HG03575 (cell line): ENCODE results near the gene EDDM3A.
"Not testable (repeated sequence)": the region's sequence is repeated elsewhere in the genome, so short reads cannot be mapped to it uniquely, and the experiment has no call there.

Experiments
- ATAC-seq: cut with Tn5 transposase; IDR thresholded peaks from one replicate; pipeline ENCODE4 v1.9.1; 2021; ENCODE audit not compliant: unreplicated experiment, insufficient number of reproducible peaks, low FRiP score; ENCODE audit errors: extremely low read depth

The EDDM3A gene, protein sequence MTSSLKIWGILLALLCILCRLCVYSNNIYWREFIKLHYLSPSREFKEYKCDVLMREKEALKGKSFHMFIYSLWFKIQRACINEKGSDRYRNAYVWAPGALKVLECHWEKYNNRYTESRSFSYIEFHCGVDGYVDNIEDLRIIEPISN

GRCh38 chr14:20745571-20746358 is at the start of gene EDDM3A:
TSS of gene EDDM3A (plus strand) at chr14:20745887. CDS start at chr14:20747581, 1,694 bp downstream.
- ATAC-seq, result no peak

- ATAC-seq, result no peak
Observed at GRCh38 chr14:20696764-20697163, 48.9 kb upstream of the EDDM3A start.

- ATAC-seq, result no peak
Observed at GRCh38 chr14:20697273-20698017, 48.2 kb upstream of the EDDM3A start.

DNA sequence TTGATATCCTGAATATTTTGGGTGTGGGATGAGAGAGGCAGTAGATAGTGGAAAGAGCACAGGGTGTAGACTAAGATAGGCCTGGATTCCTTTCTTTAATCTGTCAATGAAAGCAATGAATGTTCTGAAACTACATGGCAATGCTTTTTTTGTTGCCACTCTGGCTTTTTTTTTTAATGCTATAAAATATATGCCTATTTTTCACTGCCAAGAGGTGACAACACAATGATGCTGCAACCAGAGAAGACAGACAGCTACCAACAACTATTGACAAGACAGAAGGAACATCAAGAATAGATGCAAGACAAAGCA is 47.7 kb upstream of the EDDM3A start:
- ATAC-seq, result no peak

GRCh38 chr14:20698934-20699333 is 46.8 kb upstream of the EDDM3A start:
- ATAC-seq, result no peak

DNA sequence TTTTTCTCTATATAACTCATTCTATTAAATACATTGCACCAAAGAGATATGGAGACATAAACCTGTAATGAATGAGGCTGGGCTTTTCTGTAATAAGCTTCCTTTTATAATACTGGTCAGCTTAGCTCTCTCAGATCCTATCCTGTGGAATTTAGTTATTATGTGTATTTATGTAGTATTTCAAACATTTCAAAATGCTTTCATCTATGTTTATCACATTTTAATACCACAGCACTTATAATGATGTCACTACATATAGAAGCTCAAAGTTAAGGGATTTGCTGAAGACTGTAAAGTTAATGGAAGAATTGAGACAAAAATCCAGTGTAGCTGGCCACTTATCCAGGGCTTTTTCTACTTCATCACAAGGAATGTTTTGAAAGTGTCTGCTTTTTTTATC is 45.8 kb upstream of the EDDM3A start:
- no peak for ATAC-seq

- not testable (repeated sequence) for ATAC-seq
Observed at GRCh38 chr14:20700965-20701364, 44.7 kb upstream of the EDDM3A start.

DNA sequence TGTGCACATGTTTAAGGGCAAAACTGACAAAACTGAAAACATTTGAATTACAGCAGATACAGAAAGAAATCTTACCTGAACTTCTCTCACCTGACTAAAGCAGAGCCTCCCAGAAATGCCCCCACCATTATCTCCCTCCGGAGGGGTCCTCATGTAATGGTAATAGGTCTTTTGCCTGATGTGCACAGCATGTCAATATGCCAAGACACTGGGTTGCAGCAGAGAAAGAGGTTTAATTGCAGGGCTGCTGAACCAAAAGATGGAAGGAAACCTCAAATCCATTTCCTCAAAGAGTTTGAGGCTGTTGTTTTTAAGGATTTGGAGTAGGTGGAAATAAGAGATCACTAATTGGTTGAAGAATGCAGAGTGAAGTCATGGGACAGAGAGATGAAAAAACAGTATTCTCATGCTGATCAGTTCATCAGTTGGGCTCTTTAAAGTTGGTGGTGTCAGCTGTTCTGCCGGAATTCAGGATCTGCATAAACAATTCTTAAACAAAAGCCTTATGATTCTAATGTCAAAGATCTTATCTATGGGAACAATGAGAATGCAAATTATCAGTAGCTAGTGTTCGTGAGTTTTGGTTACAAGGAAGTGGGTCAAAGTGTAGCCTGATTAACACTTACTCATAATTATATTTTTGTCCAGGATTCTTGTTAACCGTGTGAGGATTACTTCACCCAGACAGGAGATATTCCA is 38.9 kb upstream of the EDDM3A start:
- ATAC-seq, result no peak

GRCh38 chr14:20707622-20708021 is 38.1 kb upstream of the EDDM3A start:
- no peak for ATAC-seq

GRCh38 chr14:20711261-20711660 is 34.4 kb upstream of the EDDM3A start:
- no peak for ATAC-seq

DNA sequence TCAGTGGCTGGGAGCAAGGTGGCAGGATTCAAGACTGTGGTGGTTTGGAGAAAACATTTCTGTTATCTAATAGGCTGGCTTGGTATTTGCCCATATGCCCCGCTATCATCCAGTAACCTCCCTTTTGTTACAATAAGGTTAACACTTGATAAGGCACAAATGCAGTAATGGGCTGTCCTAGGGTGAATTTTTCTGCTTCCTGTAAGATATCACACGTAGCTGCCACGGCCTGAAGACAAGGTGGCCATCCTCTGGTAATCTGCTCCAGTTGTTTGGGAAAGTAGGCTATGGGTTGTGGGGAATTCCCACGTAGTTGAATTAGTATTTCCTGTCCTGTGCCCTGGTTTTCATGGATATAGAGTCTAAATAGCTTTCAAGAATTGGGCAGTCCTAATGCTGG is 34.0 kb upstream of the EDDM3A start:
- ATAC-seq, result no peak

DNA sequence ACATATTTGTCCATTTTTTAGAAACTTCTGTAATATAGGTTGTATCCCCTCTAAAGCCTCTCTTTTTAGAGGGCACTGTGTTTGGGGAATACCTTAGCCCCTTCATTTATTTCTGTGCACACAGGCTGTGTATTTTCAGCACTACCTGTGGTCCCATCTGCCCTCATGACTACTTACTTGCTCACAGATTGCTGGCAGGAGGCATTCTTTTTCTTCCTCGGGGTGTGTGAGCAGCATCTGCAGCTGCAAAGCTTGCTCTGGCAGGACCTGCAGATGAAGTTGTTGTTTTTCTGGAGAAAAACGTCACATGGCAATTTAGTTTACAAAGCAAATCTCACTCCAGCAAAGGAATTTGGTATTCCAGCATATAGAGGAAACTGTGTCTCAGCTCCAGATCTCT is 32.8 kb upstream of the EDDM3A start:
- no peak for ATAC-seq

GRCh38 chr14:20714593-20715250 is 31.0 kb upstream of the EDDM3A start:
- no peak for ATAC-seq

DNA sequence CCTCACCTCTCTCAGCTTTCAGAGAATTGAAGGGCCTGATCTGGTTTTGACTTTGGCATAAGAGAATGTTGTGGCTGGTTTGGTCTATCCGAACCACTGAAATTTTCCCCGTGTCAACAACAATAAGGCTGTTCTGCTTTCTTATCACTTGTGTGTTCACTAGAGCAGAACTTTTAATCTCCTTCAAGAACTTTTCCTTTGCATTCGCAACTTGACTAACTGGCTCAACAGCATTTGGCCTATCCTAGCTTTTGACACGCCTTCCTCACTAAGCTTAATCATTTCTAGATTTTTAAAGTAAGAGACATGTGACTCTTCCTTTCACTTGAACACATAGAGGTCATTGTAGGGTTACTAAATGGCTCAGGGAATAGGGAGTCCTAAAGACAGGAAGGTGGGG is 25.9 kb upstream of the EDDM3A start:
- no peak for ATAC-seq

GRCh38 chr14:20720741-20721140 is 24.9 kb upstream of the EDDM3A start:
- ATAC-seq, result no peak

DNA sequence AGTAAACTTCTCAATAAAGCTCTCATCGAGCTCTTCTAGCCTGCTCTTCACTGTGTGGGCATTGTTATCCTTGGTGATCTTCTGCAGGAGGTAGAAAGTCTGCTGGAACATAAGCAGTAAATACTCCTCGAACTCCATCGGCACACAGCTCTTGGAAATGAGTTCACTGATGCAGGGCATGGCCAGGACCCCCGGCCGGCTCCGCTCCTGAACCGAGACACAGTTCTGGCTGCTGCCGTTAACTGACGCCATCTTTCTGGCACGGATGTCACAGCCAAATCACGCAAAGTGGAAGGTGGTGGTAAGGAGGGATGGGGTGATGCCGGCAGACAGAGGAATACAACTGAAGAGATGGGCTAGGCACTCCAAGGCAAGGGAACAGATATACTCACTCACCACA is 23.7 kb upstream of the EDDM3A start:
- ATAC-seq, result no peak

DNA sequence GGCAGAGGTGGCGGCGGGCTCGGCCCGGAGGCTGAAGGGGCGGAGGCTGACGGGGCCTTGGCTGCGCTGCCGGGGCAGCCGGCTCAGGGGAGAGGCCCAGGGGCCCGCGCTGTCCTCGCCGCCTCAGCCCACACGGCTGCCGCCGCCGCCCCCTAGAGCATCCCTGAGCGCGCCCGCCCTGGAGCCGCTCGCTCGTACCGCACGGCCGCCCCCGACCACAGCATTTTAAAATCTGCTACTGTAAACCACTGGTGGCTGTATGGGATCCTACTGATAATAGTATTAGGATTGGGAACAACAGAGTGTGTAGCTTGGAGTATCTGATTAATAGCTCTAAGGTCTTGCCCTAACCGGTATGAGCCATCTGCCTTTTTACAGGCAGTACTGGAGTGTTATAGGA is 22.2 kb upstream of the EDDM3A start:
- ATAC-seq, result no peak

DNA sequence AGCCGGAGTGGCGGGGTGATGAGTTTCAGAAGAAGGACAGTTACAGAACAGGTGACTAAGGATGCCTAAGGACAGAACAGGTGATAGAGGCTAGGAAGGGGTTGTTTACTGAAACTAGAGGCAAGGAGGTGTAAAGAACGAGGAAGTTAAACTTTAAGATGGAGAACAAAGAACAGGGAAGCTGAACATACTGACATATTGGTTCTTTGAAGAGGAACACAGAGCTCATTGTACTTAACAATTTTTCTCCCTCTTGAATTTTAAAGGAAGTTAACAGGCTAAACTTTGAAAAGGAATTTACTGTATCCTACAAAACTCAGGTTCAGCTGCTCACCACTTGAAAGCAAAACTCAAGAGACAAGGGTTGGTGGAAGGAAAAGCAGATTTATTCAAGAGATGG is 19.6 kb upstream of the EDDM3A start:
- not testable (repeated sequence) for ATAC-seq

DNA sequence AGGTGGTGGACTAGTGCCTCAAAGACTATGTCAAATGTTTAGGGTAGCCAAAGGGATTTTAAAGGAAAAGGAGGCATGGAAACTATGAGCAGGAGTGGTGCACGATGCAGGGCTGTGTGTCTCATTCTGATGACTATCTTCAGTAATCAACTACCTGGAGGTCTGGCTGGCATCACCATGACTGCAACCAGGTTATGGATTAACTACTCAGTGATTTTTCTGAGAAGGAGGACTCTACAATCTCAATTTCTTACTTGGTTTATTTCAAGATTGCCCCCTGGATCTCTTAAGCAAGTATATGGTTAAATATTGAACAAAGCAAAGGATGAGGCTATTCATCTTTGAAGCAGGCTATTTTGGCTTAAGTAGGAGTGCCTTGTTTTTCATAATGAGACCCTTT is 19.2 kb upstream of the EDDM3A start:
- ATAC-seq, result no peak
